ENCODE measurements around the gene LMBR1L.

The LMBR1L gene

GRCh38 chr12:49121047-49121696 is 10.5 kb upstream of the LMBR1L start:
- peak; percentile 59 for DNase-seq (ENCODE audit: low spot score)

- DNase-seq (ENCODE audit: low spot score) = no peak
Observed at GRCh38 chr12:49111206-49111605, 559 bp upstream of the LMBR1L start.

DNA sequence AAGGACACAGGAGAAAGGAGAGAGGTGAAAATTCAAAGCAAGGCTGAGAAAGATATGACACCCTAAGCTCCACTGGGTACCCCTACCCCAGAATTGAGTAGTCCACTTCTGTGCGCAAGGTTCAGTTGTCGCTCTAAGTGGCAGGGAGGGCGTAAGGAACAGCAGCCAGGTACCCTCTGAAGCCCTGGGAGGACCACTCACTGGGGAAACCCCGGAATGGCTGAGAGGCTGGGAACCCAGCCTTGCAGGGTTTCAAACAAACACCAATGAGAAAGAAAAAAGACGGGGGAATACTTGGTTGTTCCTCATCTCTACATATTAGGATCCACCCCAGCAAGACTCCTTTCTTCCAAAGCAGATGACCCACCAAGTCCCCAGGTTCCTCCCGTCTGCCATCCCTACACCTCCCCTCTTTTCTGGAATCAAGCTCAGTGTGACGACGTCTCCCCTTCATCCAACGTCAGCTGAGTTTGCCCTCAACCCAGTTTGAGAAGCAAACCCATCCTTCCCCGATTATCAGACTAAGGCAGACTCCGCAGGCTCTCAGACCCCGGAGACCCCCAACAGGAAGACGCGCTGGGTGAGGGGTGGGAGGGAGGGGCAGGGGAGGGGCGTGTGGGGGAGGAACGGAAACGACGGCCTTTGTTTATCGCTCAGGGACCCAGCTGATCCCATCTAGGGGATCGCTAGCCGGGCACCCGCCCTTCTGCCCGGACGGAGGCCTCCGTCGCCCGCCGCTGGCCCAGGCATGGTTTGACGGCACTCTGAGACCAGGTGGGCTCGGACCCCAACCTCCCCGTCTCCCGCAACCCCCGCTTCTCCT is 795 bp downstream of the LMBR1L start:
- DNase-seq (ENCODE audit: low spot score) = peak; percentile 28

- peak; percentile 48 for DNase-seq (ENCODE audit: low spot score)
Observed at GRCh38 chr12:49108958-49109404, 1.7 kb downstream of the LMBR1L start.

DNA sequence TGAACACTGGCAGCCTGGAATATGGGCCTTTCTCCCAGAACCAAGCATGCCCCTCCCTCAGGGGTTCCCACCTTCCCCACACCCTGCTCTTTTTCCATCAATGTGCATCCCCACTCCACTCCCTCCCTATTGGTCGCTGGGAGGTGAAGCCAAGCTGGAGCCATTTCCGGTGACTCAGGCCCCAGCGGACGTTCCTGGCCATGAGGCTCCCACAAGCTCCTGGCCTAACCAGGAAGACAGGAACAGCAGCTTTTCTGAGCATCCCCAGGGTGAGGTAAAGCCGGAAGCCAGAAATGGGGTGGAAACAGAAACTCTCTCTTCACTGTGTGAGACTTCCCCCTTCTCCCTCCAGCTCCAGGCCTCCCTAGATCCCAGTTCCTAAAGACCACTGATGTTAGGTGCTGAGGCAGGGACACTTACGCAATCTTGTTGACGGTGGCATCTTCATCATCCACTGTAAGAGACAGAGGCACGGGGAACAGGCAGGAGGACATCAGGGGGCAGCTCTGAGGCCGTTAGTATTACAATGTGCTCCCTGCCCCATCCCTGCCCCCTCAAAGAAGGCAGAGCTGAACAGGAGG is 5.1 kb downstream of the LMBR1L start:
- no peak for DNase-seq (ENCODE audit: low spot score)

DNA sequence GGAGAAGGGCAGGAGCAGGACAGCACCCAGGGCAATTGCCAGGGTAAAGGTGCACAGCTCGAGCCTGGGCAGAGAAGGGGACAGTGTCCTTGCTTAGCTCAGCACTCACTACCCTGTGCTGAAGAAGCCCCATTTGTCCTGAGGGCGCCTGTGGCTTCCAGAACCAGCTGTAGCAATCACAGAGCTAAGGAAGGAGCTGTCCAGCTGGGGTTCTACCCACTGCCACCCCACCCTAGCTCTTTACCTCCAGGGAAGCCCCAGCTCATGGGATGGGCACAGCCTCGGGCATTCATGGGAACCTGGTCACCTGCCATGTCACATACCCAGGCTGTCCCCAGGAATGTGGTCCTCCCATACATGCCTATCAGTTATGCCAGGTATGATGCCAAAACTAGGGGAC is 5.8 kb downstream of the LMBR1L start:
- DNase-seq (ENCODE audit: low spot score) = no peak

DNA sequence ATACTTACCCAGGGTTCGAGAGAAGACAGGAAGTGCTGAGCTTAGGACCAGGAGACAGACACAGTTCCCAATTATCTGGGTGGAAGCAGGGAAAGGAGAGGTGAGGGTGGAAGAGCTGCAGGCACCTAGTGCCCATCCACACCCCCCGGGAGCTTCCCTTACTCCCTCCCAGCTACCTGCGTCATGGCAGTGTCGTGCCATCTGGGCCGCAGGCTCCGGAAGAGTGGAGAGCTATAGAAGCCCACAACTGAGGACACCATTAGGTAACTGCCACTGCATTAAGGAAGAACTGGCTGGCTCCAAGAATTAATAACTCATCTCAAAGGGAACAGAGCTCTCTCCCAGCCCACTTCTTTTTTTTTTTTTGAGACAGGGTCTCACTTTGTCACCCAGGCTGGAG is 10.3 kb downstream of the LMBR1L start:
- DNase-seq (ENCODE audit: low spot score) = no peak

GRCh38 chr12:49098703-49099102 is 11.9 kb downstream of the LMBR1L start:
- no peak for DNase-seq (ENCODE audit: low spot score)

DNA sequence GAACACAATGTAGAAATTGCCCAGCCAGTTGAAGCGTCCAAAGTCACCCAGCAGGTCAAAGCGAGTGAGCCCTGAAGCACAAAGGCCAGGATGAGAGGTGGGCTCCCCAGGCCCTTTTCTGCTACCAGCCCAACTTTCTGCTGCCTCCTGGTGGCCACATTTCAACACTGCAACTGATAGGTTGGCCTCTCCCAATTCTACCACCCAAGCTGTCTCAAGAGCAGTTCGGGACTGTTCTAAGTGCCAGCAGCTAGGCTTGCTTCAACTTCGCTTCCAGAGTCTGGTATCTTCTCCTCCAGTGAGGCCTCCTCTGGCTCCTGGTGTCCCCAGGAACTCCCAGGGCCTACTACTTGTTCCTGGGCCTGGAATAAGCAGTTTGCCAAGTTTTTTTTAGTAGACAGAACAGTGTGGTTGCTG is 12.6 kb downstream of the LMBR1L start:
- DNase-seq (ENCODE audit: low spot score) = peak; percentile 70

GRCh38 chr12:49097381-49097780 is 13.3 kb downstream of the LMBR1L start:
- DNase-seq (ENCODE audit: low spot score) = no peak

DNA sequence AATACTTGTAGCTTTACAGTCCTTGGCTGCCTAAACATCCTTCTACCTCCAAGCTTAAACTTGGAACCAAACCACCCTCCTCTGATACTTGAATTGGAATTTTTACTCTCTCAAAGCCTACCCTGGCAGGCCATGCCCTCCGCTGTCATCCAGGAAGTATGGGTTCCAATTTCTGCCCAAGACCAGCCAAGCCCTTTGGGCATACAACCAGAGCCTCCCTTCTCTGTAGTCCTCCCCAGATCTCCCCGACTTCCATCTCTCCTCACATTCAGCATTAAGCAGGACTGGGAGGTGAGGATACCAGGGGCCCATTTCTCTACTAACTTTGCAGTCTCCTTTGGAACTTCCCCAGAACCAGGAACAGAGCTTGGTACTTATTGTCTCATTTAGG is 15.7 kb downstream of the LMBR1L start:
- no peak for DNase-seq (ENCODE audit: low spot score)

DNA sequence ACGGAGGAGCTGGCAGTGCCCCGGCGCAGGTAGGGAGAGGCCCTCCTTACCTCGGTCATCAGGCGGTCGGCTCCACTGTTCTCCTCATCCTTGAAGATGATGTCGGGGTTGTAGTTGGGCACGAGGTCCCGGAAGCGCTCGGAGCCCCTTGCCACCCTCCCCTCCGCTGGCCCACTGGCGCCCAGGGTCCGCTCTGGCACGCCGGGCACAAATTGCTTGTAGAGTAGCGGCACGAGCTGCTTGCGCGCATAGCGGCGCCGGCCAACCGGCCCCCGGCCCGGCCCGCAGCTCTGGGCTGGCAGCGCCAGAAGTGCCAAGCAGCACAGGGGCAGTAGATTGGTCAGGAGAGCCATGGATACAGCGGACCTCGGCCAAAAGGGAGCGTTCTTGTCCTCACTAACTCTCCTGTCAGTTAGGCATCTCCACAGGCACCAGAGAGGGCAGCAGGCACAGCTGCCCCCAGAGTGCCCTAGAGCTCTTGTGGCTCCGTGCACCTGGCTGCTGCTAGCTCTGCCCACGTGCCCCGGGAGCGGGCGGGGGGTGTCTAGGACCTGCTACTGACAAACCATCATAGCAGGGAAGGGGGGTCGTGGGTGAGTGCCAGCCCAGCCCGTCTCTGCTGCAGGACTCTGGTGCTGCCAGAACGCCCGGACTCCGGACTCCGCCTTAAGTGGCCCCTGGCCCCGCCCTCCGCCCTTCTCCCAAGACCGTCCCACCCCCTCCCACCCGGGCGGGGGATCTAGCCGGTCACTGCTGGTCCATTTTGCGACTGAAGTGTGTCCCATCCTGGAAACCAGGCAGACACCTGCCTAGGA is 16.3 kb downstream of the LMBR1L start, which contains the start of gene DHH:
TSS of gene DHH (minus strand) at position 642 of the 815 bp plus-strand sequence. CDS start at position 353, 289 bp downstream.
- peak; percentile 39 for DNase-seq (ENCODE audit: low spot score)

GRCh38 chr12:49093792-49094159 is 16.9 kb downstream of the LMBR1L start:
- DNase-seq (ENCODE audit: low spot score) = no peak

DNA sequence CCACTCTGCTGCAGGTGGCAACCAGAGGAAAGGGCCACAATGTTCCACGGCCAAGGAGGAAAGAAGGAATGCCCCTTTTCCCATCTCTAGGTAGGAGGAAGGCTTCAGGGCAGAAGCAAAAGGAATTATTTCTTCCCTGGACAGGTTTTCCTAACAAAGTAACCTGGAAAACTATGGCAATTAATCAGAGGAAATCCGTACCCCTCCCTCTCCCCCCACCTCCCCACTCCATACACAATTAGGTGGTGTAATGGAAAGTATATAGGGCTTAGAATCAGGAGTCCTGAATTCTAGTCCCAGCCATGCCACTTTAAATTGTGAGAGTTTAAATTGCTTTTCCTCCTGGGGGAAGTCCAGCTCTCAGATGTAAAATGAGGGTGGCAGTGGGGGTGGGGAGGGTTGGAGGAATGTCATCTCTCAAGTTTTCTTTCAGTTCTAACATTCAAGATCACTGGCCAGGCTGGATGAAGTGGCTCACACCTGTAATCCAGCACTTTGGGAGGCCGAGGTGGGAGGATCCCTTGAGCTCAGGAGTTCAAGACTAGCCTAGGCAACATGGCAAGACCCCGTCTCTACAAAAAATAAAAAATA is 17.7 kb downstream of the LMBR1L start:
- DNase-seq (ENCODE audit: low spot score) = no peak

GRCh38 chr12:49092086-49092815 is 18.4 kb downstream of the LMBR1L start:
- peak; percentile 70 for DNase-seq (ENCODE audit: low spot score)

GRCh38 chr12:49091836-49092085 is 18.9 kb downstream of the LMBR1L start:
- no peak for DNase-seq (ENCODE audit: low spot score)

DNA sequence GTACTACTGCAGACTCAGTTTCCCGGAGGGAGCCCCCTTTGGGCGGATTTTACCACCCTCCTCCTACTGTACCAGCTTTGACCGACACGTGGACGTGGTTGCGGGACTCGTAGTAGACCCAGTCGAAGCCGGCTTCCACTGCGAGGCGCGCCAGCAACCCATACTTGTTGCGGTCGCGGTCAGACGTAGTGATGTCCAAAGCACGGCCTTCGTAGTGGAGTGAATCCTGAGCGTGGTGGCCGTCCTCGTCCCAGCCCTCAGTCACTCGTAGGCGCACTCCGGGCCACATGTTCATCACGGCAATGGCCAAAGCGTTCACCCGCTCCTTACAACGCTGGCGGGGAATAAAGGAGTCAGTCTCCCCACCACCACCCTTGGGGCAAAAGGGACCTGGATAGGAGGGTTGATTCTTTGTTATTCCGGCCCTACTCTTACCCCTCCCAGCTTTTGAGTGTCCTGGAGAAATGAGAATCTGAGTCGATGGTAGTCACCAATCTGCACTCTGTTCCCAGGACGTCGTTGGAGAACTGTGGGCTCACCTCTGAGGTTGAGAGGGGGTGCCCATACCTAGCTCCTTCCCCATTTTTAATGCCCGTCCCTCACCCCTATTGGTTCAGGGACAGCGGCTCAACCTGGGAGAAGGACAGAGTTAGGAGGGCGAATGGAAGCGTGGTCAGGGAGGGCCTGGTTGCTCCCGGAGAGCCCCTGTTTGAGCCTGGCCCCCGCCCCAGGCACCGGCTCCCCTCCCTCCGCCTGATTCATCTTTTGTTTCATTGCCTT is 19.4 kb downstream of the LMBR1L start:
- no peak for DNase-seq (ENCODE audit: low spot score)

DNA sequence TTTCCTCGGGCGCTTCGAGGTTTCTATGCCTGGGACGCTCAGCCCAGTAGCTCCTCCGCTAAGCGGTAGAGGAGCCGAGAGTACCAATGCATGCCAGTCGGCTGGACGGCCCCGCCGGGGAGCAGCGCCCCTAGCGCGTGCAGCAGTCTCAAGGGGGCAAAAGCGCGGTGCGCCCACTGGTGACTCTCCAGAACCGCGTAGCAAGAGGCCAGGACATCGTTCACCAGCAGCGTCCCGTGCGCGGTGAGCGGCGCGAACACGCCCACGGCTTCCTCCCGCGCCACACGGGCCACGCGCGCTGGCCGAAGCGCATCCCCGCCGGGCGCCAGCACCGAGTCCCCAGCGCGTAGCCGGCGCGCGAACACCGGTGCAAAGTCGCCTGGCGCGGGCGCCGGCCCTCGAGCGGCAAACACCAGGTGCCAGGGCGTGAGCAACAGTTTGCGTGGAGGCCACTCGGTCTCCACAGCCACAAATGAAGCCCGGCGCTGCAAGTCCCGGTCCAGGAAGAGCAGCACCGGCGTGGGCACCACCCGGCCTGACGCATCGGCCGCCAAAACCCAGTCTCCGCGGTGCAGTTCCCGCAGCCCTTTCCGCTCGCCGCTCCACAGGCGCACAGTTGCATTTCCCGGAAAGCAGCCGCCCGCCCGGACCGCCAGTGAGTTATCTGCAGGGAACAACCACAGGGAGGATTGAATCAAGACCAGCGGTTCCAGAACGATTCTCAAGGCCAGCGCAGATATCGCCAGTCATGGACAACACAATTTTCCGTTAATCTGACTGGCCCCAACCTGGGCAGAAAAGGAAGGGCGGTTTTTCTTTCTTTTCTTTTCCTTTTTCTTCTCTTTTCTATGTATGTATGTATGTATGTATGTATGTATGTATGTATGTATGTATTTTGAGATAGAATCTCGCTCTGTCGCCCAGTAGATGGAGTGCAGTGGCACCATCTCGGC is 20.6 kb downstream of the LMBR1L start:
- DNase-seq (ENCODE audit: low spot score) = peak; percentile 56

- no peak for DNase-seq (ENCODE audit: low spot score)
Observed at GRCh38 chr12:49088932-49089330, 21.7 kb downstream of the LMBR1L start.

Data from AG08396 (cell line).